ENCODE results near the gene MECP2.

DNA sequence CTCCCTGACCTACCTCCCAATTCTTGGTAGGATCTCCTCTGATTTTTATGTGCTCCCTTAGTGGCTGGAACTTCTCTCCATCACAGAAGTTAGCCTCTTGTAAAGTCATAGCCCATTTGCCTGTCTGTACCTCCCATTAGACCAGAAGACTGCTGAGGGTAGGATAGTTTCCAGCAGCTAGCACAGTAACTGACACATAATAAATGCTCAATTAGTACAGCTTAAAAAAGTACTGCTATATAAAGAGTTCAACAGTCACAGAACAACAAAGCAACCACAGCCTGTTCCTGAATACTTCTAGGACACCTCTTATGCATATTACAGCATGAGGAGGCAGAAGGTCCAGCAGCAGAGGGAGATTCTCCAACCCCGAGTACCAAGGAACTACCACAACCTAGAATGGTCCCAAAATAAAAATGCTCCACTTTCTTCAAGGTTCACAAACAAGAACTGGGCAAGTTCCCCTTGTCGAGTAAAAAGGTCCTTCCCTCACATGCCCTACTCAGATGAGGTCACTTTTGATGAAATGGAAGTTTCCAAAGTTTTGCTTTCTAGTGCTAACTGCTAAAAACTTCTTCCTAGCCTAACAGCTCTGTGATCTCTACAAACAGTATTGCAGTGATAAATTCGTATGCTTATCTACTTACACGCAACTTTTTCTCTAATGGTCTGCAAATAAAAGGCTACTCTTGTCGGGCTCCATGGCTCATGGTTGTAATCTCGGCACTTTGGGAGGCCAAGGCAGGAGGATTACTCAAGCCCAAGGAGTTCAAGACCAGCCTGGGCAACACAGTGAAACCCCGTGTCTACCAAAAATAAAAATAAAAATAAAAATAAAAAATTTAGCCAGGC, 12.8 kb downstream of the MECP2 start:
- TF ChIP-seq JUN (IDR thresholded peaks at IDR 0.05) = no peak
- TF ChIP-seq, protein P1, sequence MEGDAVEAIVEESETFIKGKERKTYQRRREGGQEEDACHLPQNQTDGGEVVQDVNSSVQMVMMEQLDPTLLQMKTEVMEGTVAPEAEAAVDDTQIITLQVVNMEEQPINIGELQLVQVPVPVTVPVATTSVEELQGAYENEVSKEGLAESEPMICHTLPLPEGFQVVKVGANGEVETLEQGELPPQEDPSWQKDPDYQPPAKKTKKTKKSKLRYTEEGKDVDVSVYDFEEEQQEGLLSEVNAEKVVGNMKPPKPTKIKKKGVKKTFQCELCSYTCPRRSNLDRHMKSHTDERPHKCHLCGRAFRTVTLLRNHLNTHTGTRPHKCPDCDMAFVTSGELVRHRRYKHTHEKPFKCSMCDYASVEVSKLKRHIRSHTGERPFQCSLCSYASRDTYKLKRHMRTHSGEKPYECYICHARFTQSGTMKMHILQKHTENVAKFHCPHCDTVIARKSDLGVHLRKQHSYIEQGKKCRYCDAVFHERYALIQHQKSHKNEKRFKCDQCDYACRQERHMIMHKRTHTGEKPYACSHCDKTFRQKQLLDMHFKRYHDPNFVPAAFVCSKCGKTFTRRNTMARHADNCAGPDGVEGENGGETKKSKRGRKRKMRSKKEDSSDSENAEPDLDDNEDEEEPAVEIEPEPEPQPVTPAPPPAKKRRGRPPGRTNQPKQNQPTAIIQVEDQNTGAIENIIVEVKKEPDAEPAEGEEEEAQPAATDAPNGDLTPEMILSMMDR (IDR thresholded peaks at IDR 0.05) = no peak
- TF ChIP-seq POLR2A (IDR thresholded peaks at IDR 0.05; ENCODE audit: low read length) = no peak
- no peak for TF ChIP-seq MAFK (IDR thresholded peaks at IDR 0.05; ENCODE audit: partially characterized antibody)
- no peak for TF ChIP-seq CBX2 (IDR thresholded peaks at IDR 0.05; ENCODE audit: borderline replicate concordance, low read depth)
- TF ChIP-seq RFX5 (IDR thresholded peaks at IDR 0.05) = no peak
- no peak for TF ChIP-seq RAD21 (conservative IDR thresholded peaks at IDR 0.05 in 1 of 2, IDR thresholded peaks at IDR 0.05 in 1 of 2)
- TF ChIP-seq, protein P2, sequence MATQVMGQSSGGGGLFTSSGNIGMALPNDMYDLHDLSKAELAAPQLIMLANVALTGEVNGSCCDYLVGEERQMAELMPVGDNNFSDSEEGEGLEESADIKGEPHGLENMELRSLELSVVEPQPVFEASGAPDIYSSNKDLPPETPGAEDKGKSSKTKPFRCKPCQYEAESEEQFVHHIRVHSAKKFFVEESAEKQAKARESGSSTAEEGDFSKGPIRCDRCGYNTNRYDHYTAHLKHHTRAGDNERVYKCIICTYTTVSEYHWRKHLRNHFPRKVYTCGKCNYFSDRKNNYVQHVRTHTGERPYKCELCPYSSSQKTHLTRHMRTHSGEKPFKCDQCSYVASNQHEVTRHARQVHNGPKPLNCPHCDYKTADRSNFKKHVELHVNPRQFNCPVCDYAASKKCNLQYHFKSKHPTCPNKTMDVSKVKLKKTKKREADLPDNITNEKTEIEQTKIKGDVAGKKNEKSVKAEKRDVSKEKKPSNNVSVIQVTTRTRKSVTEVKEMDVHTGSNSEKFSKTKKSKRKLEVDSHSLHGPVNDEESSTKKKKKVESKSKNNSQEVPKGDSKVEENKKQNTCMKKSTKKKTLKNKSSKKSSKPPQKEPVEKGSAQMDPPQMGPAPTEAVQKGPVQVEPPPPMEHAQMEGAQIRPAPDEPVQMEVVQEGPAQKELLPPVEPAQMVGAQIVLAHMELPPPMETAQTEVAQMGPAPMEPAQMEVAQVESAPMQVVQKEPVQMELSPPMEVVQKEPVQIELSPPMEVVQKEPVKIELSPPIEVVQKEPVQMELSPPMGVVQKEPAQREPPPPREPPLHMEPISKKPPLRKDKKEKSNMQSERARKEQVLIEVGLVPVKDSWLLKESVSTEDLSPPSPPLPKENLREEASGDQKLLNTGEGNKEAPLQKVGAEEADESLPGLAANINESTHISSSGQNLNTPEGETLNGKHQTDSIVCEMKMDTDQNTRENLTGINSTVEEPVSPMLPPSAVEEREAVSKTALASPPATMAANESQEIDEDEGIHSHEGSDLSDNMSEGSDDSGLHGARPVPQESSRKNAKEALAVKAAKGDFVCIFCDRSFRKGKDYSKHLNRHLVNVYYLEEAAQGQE (IDR thresholded peaks at IDR 0.05) = no peak
- TF ChIP-seq, protein P3, sequence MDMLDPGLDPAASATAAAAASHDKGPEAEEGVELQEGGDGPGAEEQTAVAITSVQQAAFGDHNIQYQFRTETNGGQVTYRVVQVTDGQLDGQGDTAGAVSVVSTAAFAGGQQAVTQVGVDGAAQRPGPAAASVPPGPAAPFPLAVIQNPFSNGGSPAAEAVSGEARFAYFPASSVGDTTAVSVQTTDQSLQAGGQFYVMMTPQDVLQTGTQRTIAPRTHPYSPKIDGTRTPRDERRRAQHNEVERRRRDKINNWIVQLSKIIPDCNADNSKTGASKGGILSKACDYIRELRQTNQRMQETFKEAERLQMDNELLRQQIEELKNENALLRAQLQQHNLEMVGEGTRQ (IDR thresholded peaks at IDR 0.05) = no peak
- no peak for TF ChIP-seq SMC3 (IDR thresholded peaks at IDR 0.05)
- TF ChIP-seq NFE2L2 (conservative IDR thresholded peaks at IDR 0.05; ENCODE audit: low read length) = no peak
- TF ChIP-seq EP300 (IDR thresholded peaks at IDR 0.05) = no peak
- TF ChIP-seq, protein P4, sequence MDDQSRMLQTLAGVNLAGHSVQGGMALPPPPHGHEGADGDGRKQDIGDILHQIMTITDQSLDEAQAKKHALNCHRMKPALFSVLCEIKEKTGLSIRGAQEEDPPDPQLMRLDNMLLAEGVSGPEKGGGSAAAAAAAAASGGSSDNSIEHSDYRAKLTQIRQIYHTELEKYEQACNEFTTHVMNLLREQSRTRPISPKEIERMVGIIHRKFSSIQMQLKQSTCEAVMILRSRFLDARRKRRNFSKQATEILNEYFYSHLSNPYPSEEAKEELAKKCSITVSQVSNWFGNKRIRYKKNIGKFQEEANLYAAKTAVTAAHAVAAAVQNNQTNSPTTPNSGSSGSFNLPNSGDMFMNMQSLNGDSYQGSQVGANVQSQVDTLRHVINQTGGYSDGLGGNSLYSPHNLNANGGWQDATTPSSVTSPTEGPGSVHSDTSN (IDR thresholded peaks at IDR 0.05) = no peak
